ENCODE data around the gene SLC37A2. TPM values are rescaled to one million over a fixed set of nuclear protein-coding genes. Genes with fewer than 3 reads are reported as not detected.
A peak's percentile ranks its signal among the peaks of the same experiment; 100 is the strongest.

Gene SLC37A2
- total RNA-seq, 1 experiment from 2014 or later = 5.1 TPM

GRCh38 chr11:125088123-125088522 lies 25.0 kb downstream of the SLC37A2 start:
- Histone ChIP-seq H2AFZ (ENCODE audit: low read depth, low read length, poor library complexity, severe bottlenecking) (no peak overlapping the region), H4K20me1 (ENCODE audit: insufficient read depth) (no peaks in the 10 kb centered on the region), H3K4me1 (ENCODE audit: control insufficient read depth in 1 of 2, insufficient read depth in 2 of 2, low read length in 2 of 2) (peaks cover 9 to 44% of the 10 kb centered on the region in 2 experiments; a peak in 3 of 4 replicates), H3K4me2 (ENCODE audit: low read length) (peak overlapping the region; percentile 45), H3K27me3 (ENCODE audit: insufficient read depth, low read length) (no peaks in the 10 kb centered on the region), H3K9ac (ENCODE audit: low read length) (no peak overlapping the region), H3K4me3 (replicated peaks in 1 of 2; ENCODE audit: low read depth in 1 of 2, low read length in 2 of 2) (no peak overlapping the region), H3K27ac (ENCODE audit: low read depth, low read length) (0 out of 2 replicates have a peak overlapping the region, but pooled peaks have one; percentile 8), H3K79me2 (ENCODE audit: insufficient read depth, low read length) (no peaks in the 10 kb centered on the region), H3K36me3 (ENCODE audit: control insufficient read depth in 1 of 2, insufficient read depth in 2 of 2, low read length in 2 of 2) (no peaks in the 10 kb centered on the region), H3K9me2 (ENCODE audit: insufficient read depth) (no peaks in the 10 kb centered on the region), H3K9me3 (ENCODE audit: control insufficient read depth in 1 of 2, insufficient read depth in 1 of 2, low read depth in 1 of 2, low read length in 2 of 2) (no peaks in the 10 kb centered on the region)
- CTCF ChIA-PET = interaction anchor here (1.3 to 1.5 kb wide), 2 partner anchors 10 to 54 kb away, joined by 3 to 4 read pairs; no protein-coding TSS in a partner anchor
- no TSS peak for BruUV-seq (replicated peaks)
- no peak for DNase-seq (ENCODE audit: low read depth, low spot score)
- RAD21 ChIA-PET (ENCODE audit: low non-redundant PET in 1 of 2, low total read pairs in 2 of 2, uncharacterized antibody in 2 of 2, unreplicated experiment in 2 of 2) = no interaction called here
- ATAC-seq = no peak
- POLR2A ChIA-PET = no interaction called here
- TF ChIP-seq CBX3 (IDR thresholded peaks at IDR 0.05; ENCODE audit: low read depth) (no peak), EZH2 (IDR thresholded peaks at IDR 0.05) (no peak), JUND (IDR thresholded peaks at IDR 0.05) (no peak), MAX (IDR thresholded peaks at IDR 0.05) (no peak), ELF1 (IDR thresholded peaks at IDR 0.05; ENCODE audit: borderline replicate concordance, low read depth) (no peak), ZBTB33 (IDR thresholded peaks at IDR 0.05; ENCODE audit: extremely low read depth, insufficient replicate concordance, low read length) (no peak), ZFX (IDR thresholded peaks at IDR 0.05) (no peak), REST (IDR thresholded peaks at IDR 0.05; ENCODE audit: low read depth) (no peak), FOSL1 (IDR thresholded peaks at IDR 0.05; ENCODE audit: low read depth) (no peak), EGR1 (IDR thresholded peaks at IDR 0.05; ENCODE audit: low read depth) (no peak), YY1 (IDR thresholded peaks at IDR 0.05; ENCODE audit: extremely low read depth, insufficient replicate concordance, low read depth, low read length) (no peak), RAD21 (IDR thresholded peaks at IDR 0.05; ENCODE audit: low read depth) (no peak), CTCF (IDR thresholded peaks at IDR 0.05 in 2 of 3, conservative IDR thresholded peaks at IDR 0.05 in 1 of 3; ENCODE audit: borderline replicate concordance in 1 of 3, insufficient read depth in 1 of 3, low read depth in 2 of 3, low read length in 2 of 3) (no peak), POLR2AphosphoS5 (IDR thresholded peaks at IDR 0.05; ENCODE audit: low read depth, low read length) (no peak), TCF7L2 (IDR thresholded peaks at IDR 0.05; ENCODE audit: borderline replicate concordance, extremely low read depth, insufficient read depth, insufficient read length) (no peak), ZNF274 (IDR thresholded peaks at IDR 0.05; ENCODE audit: low read depth, low read length) (no peak), CEBPB (IDR thresholded peaks at IDR 0.05; ENCODE audit: low read depth) (no peak), SP1 (IDR thresholded peaks at IDR 0.05; ENCODE audit: low read depth) (no peak), POLR2A (IDR thresholded peaks at IDR 0.05; ENCODE audit: borderline replicate concordance, extremely low read depth, insufficient read depth, insufficient read length) (no peak)
- intact Hi-C loops (cut with micrococcal nuclease) = no loop called here

Data from HCT116 (cell line).